Suprapubic skin (tissue), 4 donors: ENCODE results near the gene TRPM2. TPM values are rescaled to one million over a fixed set of nuclear protein-coding genes. Genes with fewer than 3 reads are reported as not detected.

Source experiments
- DNase-seq, 2 donors: peaks; one replicate each; pipeline ENCODE4 v3.0.0-alpha.2; 2019; ENCODE audit warnings: low spot score in 2 of 2
- H3K27ac ChIP-seq: fragments of 200-600 bp; sonication (generic); one replicate; pipeline ENCODE4 v1.5.1; 2019
- H3K27me3 ChIP-seq: fragments of 200-600 bp; sonication (generic); one replicate; pipeline ENCODE4 v1.5.1; 2019
- H3K36me3 ChIP-seq: fragments of 200-600 bp; sonication (generic); one replicate; pipeline ENCODE4 v1.5.1; 2019
- H3K4me1 ChIP-seq: fragments of 200-600 bp; sonication (generic); one replicate; pipeline ENCODE4 v1.5.1; 2019
- H3K4me3 ChIP-seq: fragments of 200-600 bp; sonication (generic); one replicate; pipeline ENCODE4 v1.5.1; 2019; ENCODE audit warnings: mild to moderate bottlenecking
- H3K9me3 ChIP-seq: fragments of 200-600 bp; sonication (generic); one replicate; pipeline ENCODE4 v1.5.1; 2019
- CTCF ChIP-seq, 2 donors: fragments of 200-600 bp in 1 of 2; fragments of 450-650 bp in 1 of 2; sonication (generic) in 1 of 2; IDR thresholded peaks; one replicate each; pipeline ENCODE4 v1.5.1; 2016 to 2019; ENCODE audit warnings: antibody characterized with exemption in 2 of 2, mild to moderate bottlenecking in 1 of 2, moderate library complexity in 1 of 2
- EP300 ChIP-seq: sonication (generic); formaldehyde crosslinking; IDR thresholded peaks from one replicate; pipeline ENCODE4 v1.6.1; 2017; ENCODE audit warnings: antibody characterized with exemption
- POLR2A ChIP-seq, 2 donors: fragments of 450-650 bp; IDR thresholded peaks; one replicate each; pipeline ENCODE4 v1.6.1; 2017; ENCODE audit warnings: antibody characterized with exemption in 2 of 2, mild to moderate bottlenecking in 2 of 2, moderate library complexity in 2 of 2
- POLR2AphosphoS5 ChIP-seq, 3 donors: sonication (generic); formaldehyde crosslinking; IDR thresholded peaks; one replicate each; pipeline ENCODE4 v1.6.1; 2017; ENCODE audit warnings: antibody characterized with exemption in 3 of 3
- WGBS: methylation state at CpG from one replicate; pipeline ENCODE4 v1.1.5; 2018; 5-methylcytosine and 5-hydroxymethylcytosine counted together
- total RNA-seq, 4 donors: library from RNA; depleted of rRNA; stranded (reverse); fragments of >200 nt; gene quantifications; one replicate each; pipeline ENCODE4 v1.1.0, GENCODE V29; 2016

The TRPM2 gene
- total RNA-seq, 4 donors from 2014 or later = 2.5 to 4.2 (median 3.2) TPM

GRCh38 chr21:44484498-44485253 lies 131.3 kb downstream of the TRPM2 start:
- TF ChIP-seq CTCF (IDR thresholded peaks at IDR 0.05) (no peak), POLR2A (IDR thresholded peaks at IDR 0.05) (no peak), EP300 (no peak), POLR2AphosphoS5 (IDR thresholded peaks at IDR 0.05) (no peak)
- no peaks in the 10 kb centered on the region for H3K36me3 ChIP-seq
- no peak for DNase-seq
- H3K4me1 ChIP-seq = no peaks in the 10 kb centered on the region
- no peaks in the 10 kb centered on the region for H3K9me3 ChIP-seq
- no peak overlapping the region for H3K27ac ChIP-seq
- H3K27me3 ChIP-seq = peaks cover 9% of the 10 kb centered on the region
- H3K4me3 ChIP-seq = no peak overlapping the region
- WGBS = 82% methylated on average over 13 of the region's 43 CpGs

- Histone ChIP-seq H3K4me3 (peak overlapping the region; percentile 14), H3K9me3 (no peaks in the 10 kb centered on the region), H3K4me1 (no peaks in the 10 kb centered on the region), H3K27me3 (peaks cover 9% of the 10 kb centered on the region), H3K27ac (no peak overlapping the region), H3K36me3 (no peaks in the 10 kb centered on the region)
- TF ChIP-seq POLR2AphosphoS5 (IDR thresholded peaks at IDR 0.05) (no peak), EP300 (no peak), CTCF (IDR thresholded peaks at IDR 0.05) (no peak), POLR2A (IDR thresholded peaks at IDR 0.05) (no peak)
- 52% methylated on average over 25 of the region's 25 CpGs for WGBS
- no peak for DNase-seq
Measured at GRCh38 chr21:44485254-44485793, 131.9 kb downstream of the TRPM2 start.

- peaks cover 9% of the 10 kb centered on the region for H3K27me3 ChIP-seq
- no peaks in the 10 kb centered on the region for H3K9me3 ChIP-seq
- H3K4me3 ChIP-seq = peak overlapping the region; percentile 14
- TF ChIP-seq EP300 = no peak
- TF ChIP-seq POLR2A (IDR thresholded peaks at IDR 0.05) = no peak
- H3K4me1 ChIP-seq = no peaks in the 10 kb centered on the region
- no peaks in the 10 kb centered on the region for H3K36me3 ChIP-seq
- no peak overlapping the region for H3K27ac ChIP-seq
- whole genome bisulfite sequencing = 55% methylated on average over 9 of the region's 10 CpGs
- DNase-seq = no peak
Measured at GRCh38 chr21:44485796-44486195, 132.4 kb downstream of the TRPM2 start.

- H3K27ac ChIP-seq = no peak overlapping the region
- WGBS = 66% methylated on average over 14 of the region's 16 CpGs
Measured at GRCh38 chr21:44486302-44486701, 132.9 kb downstream of the TRPM2 start.

GRCh38 chr21:44487831-44488230 lies 134.4 kb downstream of the TRPM2 start:
- TF ChIP-seq EP300 = no peak
- peak in 1 of 2 donors; percentile 8 for TF ChIP-seq CTCF (IDR thresholded peaks at IDR 0.05)
- no peak for TF ChIP-seq POLR2AphosphoS5 (IDR thresholded peaks at IDR 0.05)
- TF ChIP-seq POLR2A (IDR thresholded peaks at IDR 0.05) = no peak
- DNase-seq = no peak
- Histone ChIP-seq H3K4me1 (no peaks in the 10 kb centered on the region), H3K27ac (no peak overlapping the region), H3K9me3 (peaks cover 7% of the 10 kb centered on the region), H3K4me3 (no peak overlapping the region), H3K27me3 (peaks cover 9% of the 10 kb centered on the region), H3K36me3 (no peaks in the 10 kb centered on the region)
- 56% methylated on average over 4 of the region's 4 CpGs for WGBS

More at GRCh38 chr21:44486302-44486701, 132.9 kb downstream of the TRPM2 start:
- H3K4me1 ChIP-seq = no peaks in the 10 kb centered on the region
- H3K27me3 ChIP-seq = peaks cover 9% of the 10 kb centered on the region
- no peaks in the 10 kb centered on the region for H3K9me3 ChIP-seq
- TF ChIP-seq CTCF (IDR thresholded peaks at IDR 0.05) (no peak), POLR2AphosphoS5 (IDR thresholded peaks at IDR 0.05) (no peak), POLR2A (IDR thresholded peaks at IDR 0.05) (no peak), EP300 (no peak)
- no peak overlapping the region for H3K4me3 ChIP-seq
- no peak for DNase-seq
- no peaks in the 10 kb centered on the region for H3K36me3 ChIP-seq
